DND-41 (cell line): ENCODE data around the gene TAS2R50.

ENCODE experiments used
- ATAC-seq: fragments of 200-7000 bp; cut with Tn5 transposase; 3 replicates; pipeline ENCODE4 v1.9.1; 2021; ENCODE audit warnings: low read depth; ENCODE audit not compliant: insufficient read depth
- DNase-seq: peaks from one replicate; pipeline ENCODE4 v3.0.0-alpha.2; 2020
- H2AFZ ChIP-seq: 2 replicates; pipeline ENCODE4 v1.6.0; 2012; ENCODE audit warnings: low read depth, low read length
- H3K27ac ChIP-seq: 2 replicates; pipeline ENCODE4 v1.5.1; 2012; ENCODE audit warnings: low read length, inconsistent platforms
- H3K27me3 ChIP-seq: fragments of 200-600 bp; sonication (generic); 2 replicates; pipeline ENCODE4 v1.6.0; 2012; ENCODE audit warnings: low read length, mild to moderate bottlenecking, inconsistent platforms; ENCODE audit not compliant: insufficient read depth, poor library complexity
- H3K36me3 ChIP-seq: 2 replicates; pipeline ENCODE4 v1.5.1; 2012; ENCODE audit warnings: low read length, inconsistent platforms; ENCODE audit not compliant: insufficient read depth
- H3K4me1 ChIP-seq: 2 replicates; pipeline ENCODE4 v1.5.1; 2012; ENCODE audit warnings: mild to moderate bottlenecking, low read length; ENCODE audit not compliant: insufficient read depth
- H3K4me2 ChIP-seq: 2 replicates; pipeline ENCODE4 v1.6.0; 2012; ENCODE audit warnings: mild to moderate bottlenecking, moderate library complexity, low read length, inconsistent platforms; ENCODE audit not compliant: insufficient read depth
- H3K4me3 ChIP-seq, 2 experiments: fragments of 200-600 bp in 1 of 2; shearing (Covaris generic) in 1 of 2; 2 replicates each; pipeline ENCODE4 v1.5.1; 2012 to 2016; ENCODE audit warnings: inconsistent platforms in 2 of 2, low read length in 2 of 2, mild to moderate bottlenecking in 2 of 2, low read depth in 1 of 2, moderate library complexity in 1 of 2
- H3K79me2 ChIP-seq: 2 replicates; pipeline ENCODE4 v1.6.0; 2012; ENCODE audit warnings: low read length, inconsistent platforms; ENCODE audit not compliant: insufficient read depth
- H3K9ac ChIP-seq: 2 replicates; pipeline ENCODE4 v1.6.0; 2012; ENCODE audit warnings: low read depth, mild to moderate bottlenecking, inconsistent platforms, low read length, moderate library complexity
- H3K9me3 ChIP-seq: 2 replicates; pipeline ENCODE4 v1.5.1; 2012; ENCODE audit warnings: low read length, moderate library complexity, mild to moderate bottlenecking, inconsistent platforms; ENCODE audit not compliant: insufficient read depth, severe bottlenecking
- H4K20me1 ChIP-seq: 2 replicates; pipeline ENCODE4 v1.6.0; 2012; ENCODE audit warnings: low read length; ENCODE audit not compliant: insufficient read depth
- EZH2 ChIP-seq: IDR thresholded peaks from 3 replicates; pipeline ENCODE4 v1.6.1; 2012; ENCODE audit warnings: borderline replicate concordance, low read depth, mild to moderate bottlenecking, moderate library complexity, low read length, inconsistent platforms; ENCODE audit not compliant: severe bottlenecking
- TF ChIP-seq, protein P1 (sequence below): IDR thresholded peaks from 2 replicates; pipeline ENCODE4 v1.5.1; 2012; ENCODE audit warnings: borderline replicate concordance, low read length, moderate library complexity, mild to moderate bottlenecking; ENCODE audit not compliant: poor library complexity, severe bottlenecking; ENCODE audit errors: extremely low read depth

Gene TAS2R50

GRCh38 chr12:10956085-10956484, 30.6 kb downstream of the TAS2R50 start:
- no peak for ATAC-seq
- H3K4me3 ChIP-seq, result no peak overlapping the region
- peaks cover 2% of the 10 kb centered on the region for H3K9me3 ChIP-seq
- no peak overlapping the region for H3K9ac ChIP-seq
- no peaks in the 10 kb centered on the region for H3K36me3 ChIP-seq
- H2AFZ ChIP-seq, result no peak overlapping the region
- TF ChIP-seq EZH2, result no peak
- TF ChIP-seq, protein P1, sequence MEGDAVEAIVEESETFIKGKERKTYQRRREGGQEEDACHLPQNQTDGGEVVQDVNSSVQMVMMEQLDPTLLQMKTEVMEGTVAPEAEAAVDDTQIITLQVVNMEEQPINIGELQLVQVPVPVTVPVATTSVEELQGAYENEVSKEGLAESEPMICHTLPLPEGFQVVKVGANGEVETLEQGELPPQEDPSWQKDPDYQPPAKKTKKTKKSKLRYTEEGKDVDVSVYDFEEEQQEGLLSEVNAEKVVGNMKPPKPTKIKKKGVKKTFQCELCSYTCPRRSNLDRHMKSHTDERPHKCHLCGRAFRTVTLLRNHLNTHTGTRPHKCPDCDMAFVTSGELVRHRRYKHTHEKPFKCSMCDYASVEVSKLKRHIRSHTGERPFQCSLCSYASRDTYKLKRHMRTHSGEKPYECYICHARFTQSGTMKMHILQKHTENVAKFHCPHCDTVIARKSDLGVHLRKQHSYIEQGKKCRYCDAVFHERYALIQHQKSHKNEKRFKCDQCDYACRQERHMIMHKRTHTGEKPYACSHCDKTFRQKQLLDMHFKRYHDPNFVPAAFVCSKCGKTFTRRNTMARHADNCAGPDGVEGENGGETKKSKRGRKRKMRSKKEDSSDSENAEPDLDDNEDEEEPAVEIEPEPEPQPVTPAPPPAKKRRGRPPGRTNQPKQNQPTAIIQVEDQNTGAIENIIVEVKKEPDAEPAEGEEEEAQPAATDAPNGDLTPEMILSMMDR, result no peak
- H3K27ac ChIP-seq, result no peak overlapping the region
- H3K4me1 ChIP-seq, result peaks cover 12% of the 10 kb centered on the region
- peaks cover 10% of the 10 kb centered on the region; the same call in 1 of the 2 replicates for H3K79me2 ChIP-seq
- peaks cover 13% of the 10 kb centered on the region for H4K20me1 ChIP-seq
- H3K27me3 ChIP-seq, result no peaks in the 10 kb centered on the region
- DNase-seq, result no peak
- H3K4me2 ChIP-seq, result no peak overlapping the region

DNA sequence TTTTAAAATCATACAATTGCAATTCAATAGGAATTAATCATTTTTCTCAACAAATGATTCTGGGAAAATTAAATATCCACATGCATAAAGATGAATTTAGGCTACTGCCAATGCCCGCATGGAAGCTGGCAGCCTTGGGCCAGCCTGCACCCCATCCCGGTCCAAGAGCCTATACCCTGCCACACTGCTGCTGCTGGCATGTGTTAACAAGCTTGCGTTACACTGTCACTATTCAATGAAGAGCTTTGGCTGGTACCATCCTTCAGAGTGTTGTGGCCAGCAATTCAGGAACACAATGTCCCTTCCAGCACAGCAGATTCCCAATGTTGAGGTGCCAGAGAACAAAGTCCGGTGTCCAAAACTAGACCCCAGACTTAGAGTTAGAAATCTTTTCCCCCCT, 34.1 kb downstream of the TAS2R50 start:
- Histone ChIP-seq H3K9me3 (peaks cover 2% of the 10 kb centered on the region), H3K27ac (no peak overlapping the region), H3K4me3 (no peak overlapping the region), H3K36me3 (0 out of 2 replicates have a peak, but pooled peaks cover 5% of the 10 kb centered on the region), H2AFZ (no peak overlapping the region), H3K4me2 (no peak overlapping the region), H3K4me1 (no peaks in the 10 kb centered on the region), H4K20me1 (peaks cover 3% of the 10 kb centered on the region; the same call in 1 of the 2 replicates), H3K27me3 (no peaks in the 10 kb centered on the region), H3K9ac (no peak overlapping the region), H3K79me2 (peaks cover 10% of the 10 kb centered on the region; the same call in 1 of the 2 replicates)
- DNase-seq, result no peak
- TF ChIP-seq, protein P1, result no peak
- no peak for TF ChIP-seq EZH2
- no peak for ATAC-seq

DNA sequence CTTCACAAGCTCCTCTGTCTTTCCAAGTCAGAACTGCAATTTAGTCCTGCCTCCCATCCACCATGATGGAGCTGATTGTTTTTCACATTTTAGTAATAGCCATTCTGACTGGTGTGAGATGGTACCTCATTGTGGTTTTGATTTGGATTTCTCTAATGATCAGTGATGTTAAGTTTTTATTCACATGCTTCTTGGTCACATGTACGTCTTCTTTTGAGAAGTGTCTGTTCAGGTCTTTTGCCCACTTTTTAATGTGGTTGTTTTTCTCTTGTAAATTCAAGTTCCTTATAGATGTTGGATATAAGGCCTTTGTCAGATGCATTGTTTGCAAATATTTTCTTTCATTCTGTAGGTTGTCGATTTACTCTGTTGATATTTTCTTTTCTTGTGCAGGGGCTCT, 43.5 kb downstream of the TAS2R50 start:
- Histone ChIP-seq H4K20me1 (peaks cover 15% of the 10 kb centered on the region), H3K9ac (no peak overlapping the region), H3K4me2 (no peak overlapping the region), H3K27me3 (no peaks in the 10 kb centered on the region), H3K4me3 (no peak overlapping the region), H3K4me1 (peaks cover 18% of the 10 kb centered on the region), H2AFZ (no peak overlapping the region), H3K27ac (no peak overlapping the region), H3K36me3 (no peaks in the 10 kb centered on the region), H3K9me3 (peaks cover 5% of the 10 kb centered on the region), H3K79me2 (no peaks in the 10 kb centered on the region; the same call in 1 of the 2 replicates)
- ATAC-seq (no peak), DNase-seq (no peak)
- TF ChIP-seq EZH2, result no peak
- TF ChIP-seq, protein P1, result no peak
